HepG2 (cell line): Measurements from ENCODE around the gene NELFB. TPM values are rescaled to one million over a fixed set of nuclear protein-coding genes. Genes with fewer than 3 reads are reported as not detected.
A peak's percentile ranks its signal among the peaks of the same experiment; 100 is the strongest.

Source experiments
- ATAC-seq: fragments of 200-7000 bp; cut with Tn5 transposase; 3 replicates; pipeline ENCODE4 v1.9.1; 2020; ENCODE audit warnings: mild to moderate bottlenecking, moderate library complexity
- BruUV-seq: library from RNA; stranded (reverse); fragments of 400-500 nt; replicated peaks from 2 replicates; lab custom pipeline; 2021; lab: Mats Ljungman, UMichigan
- CTCF ChIA-PET: fragments of 300-600 bp; formaldehyde crosslinking; extraction: SDS; loops from one replicate; lab custom pipeline; 2021; ENCODE audit warnings: low total read pairs, inconsistent platforms, low intra/inter-chr PET ratio; lab: Yijun Ruan, JAX
- POLR2A ChIA-PET: fragments of 350-600 bp; sonication (Branson Sonifier 250); formaldehyde crosslinking; loops from one replicate; lab custom pipeline; 2020; ENCODE audit warnings: antibody characterized with exemption, inconsistent platforms; lab: Yijun Ruan, JAX
- DNase-seq: peaks from one replicate; pipeline ENCODE4 v3.0.0-alpha.2; 2015; ENCODE audit warnings: low spot score
- FAIRE-seq: peaks from 3 replicates; lab custom pipeline; 2011; peaks lifted over from hg19 to GRCh38; lab: Jason Lieb, UNC
- H2AFZ ChIP-seq: one replicate; pipeline ENCODE4 v1.6.1; 2011; ENCODE audit warnings: low read length, inconsistent platforms
- H3K27ac ChIP-seq: fragments of 300-600 bp; 3 replicates; pipeline ENCODE4 v1.8.0; 2011; ENCODE audit warnings: mixed run types, mild to moderate bottlenecking, mixed read lengths, low read length, inconsistent platforms; ENCODE audit not compliant: insufficient read depth; ENCODE audit errors: extremely low read length
- H3K27me3 ChIP-seq, 2 experiments: fragments of 200-600 bp in 1 of 2; 2 replicates in 1 of 2; 3 replicates in 1 of 2; pipeline versions ENCODE4 v1.6.0 to v1.8.0; 2011; ENCODE audit warnings: low read length in 2 of 2, mild to moderate bottlenecking in 2 of 2, moderate library complexity in 2 of 2, inconsistent platforms in 1 of 2; ENCODE audit not compliant: insufficient read depth in 2 of 2, control insufficient read depth in 1 of 2
- H3K36me3 ChIP-seq, 2 experiments: fragments of 200-600 bp in 1 of 2; replicated peaks in 1 of 2; 2 replicates in 1 of 2; 3 replicates in 1 of 2; pipeline versions ENCODE4 v1.5.1 to v1.8.0; 2011; ENCODE audit warnings: low read length in 2 of 2, inconsistent platforms in 1 of 2; ENCODE audit not compliant: insufficient read depth in 2 of 2, control insufficient read depth in 1 of 2
- H3K4me1 ChIP-seq: 2 replicates; pipeline ENCODE4 v1.5.1; 2012; ENCODE audit warnings: low read length, inconsistent platforms; ENCODE audit not compliant: insufficient read depth
- H3K4me2 ChIP-seq: 2 replicates; pipeline ENCODE4 v1.6.0; 2011; ENCODE audit warnings: low read depth, low read length, inconsistent platforms
- H3K4me3 ChIP-seq, 3 experiments: fragments of 200-600 bp in 1 of 3; sonication (generic), shearing (Covaris generic) in 1 of 3; replicated peaks in 1 of 3; 2 replicates each; pipeline ENCODE4 v1.5.1; 2011 to 2016; ENCODE audit warnings: low read length in 3 of 3, inconsistent platforms in 2 of 3, low read depth in 2 of 3, mild to moderate bottlenecking in 2 of 3, control low read depth in 1 of 3, mixed read lengths in 1 of 3; ENCODE audit not compliant: insufficient read depth in 1 of 3
- H3K79me2 ChIP-seq: one replicate; pipeline ENCODE4 v1.6.1; 2011; ENCODE audit warnings: low read length, inconsistent platforms; ENCODE audit not compliant: insufficient read depth
- H3K9ac ChIP-seq: 2 replicates; pipeline ENCODE4 v1.6.0; 2011; ENCODE audit warnings: mild to moderate bottlenecking, low read depth, low read length, inconsistent platforms; ENCODE audit not compliant: insufficient read depth
- H3K9me3 ChIP-seq: 2 replicates; pipeline ENCODE4 v1.5.1; 2012; ENCODE audit warnings: mild to moderate bottlenecking, low read length
- H4K20me1 ChIP-seq: 2 replicates; pipeline ENCODE4 v1.6.0; 2011; ENCODE audit warnings: inconsistent platforms, mild to moderate bottlenecking, low read length, moderate library complexity; ENCODE audit not compliant: insufficient read depth
- BRCA1 ChIP-seq: sonication (generic); formaldehyde crosslinking; IDR thresholded peaks from 2 replicates; pipeline ENCODE4 v1.4.0; 2020; ENCODE audit warnings: missing genetic modification reagents
- KDM2A ChIP-seq: sonication (generic); formaldehyde crosslinking; IDR thresholded peaks from 2 replicates; pipeline ENCODE4 v1.4.0; 2020; ENCODE audit warnings: low read depth, missing genetic modification reagents, borderline replicate concordance
- MNT ChIP-seq: fragments of 450-650 bp; IDR thresholded peaks from 2 replicates; pipeline ENCODE4 v1.6.1; 2016
- SRSF1 ChIP-seq: fragments of 200-400 bp; formaldehyde crosslinking; optimal IDR thresholded peaks from 2 replicates; pipeline ENCODE3; 2017; ENCODE audit warnings: mild to moderate bottlenecking, low read depth, low read length, moderate library complexity
- ZHX1 ChIP-seq: sonication (generic); formaldehyde crosslinking; IDR thresholded peaks from 2 replicates; pipeline ENCODE4 v1.8.1; 2022; ENCODE audit warnings: low read depth, mild to moderate bottlenecking, missing genetic modification reagents
- ZNF598 ChIP-seq: sonication (generic); formaldehyde crosslinking; IDR thresholded peaks from 2 replicates; pipeline ENCODE4 v1.5.1; 2020; ENCODE audit warnings: mild to moderate bottlenecking, missing genetic modification reagents, borderline replicate concordance
- WGBS: methylation state at CpG from one replicate; pipeline ENCODE4 v1.1.6; 2017; ENCODE audit warnings: low lambda C conversion rate; 5-methylcytosine and 5-hydroxymethylcytosine counted together
- in situ Hi-C: cut with HindIII; loops from 2 replicates; pipeline ENCODE4 v1.10.0; 2017; ENCODE audit warnings: low pct_unique_long_range_greater_than_20kb; ENCODE audit not compliant: extremely low pct_ligation_motif_present
- intact Hi-C: fragments of 100-400 bp; cut with micrococcal nuclease; formaldehyde crosslinking; loops from one replicate; pipeline ENCODE4 v1.10.0; 2022; ENCODE audit not compliant: unreplicated experiment
- polyA plus RNA-seq, 8 experiments: library from polyadenylated mRNA; depleted of rRNA in 3 of 8; stranded (reverse) in 7 of 8; unstranded in 1 of 8; fragments of >200 nt; fragmentation: Illumina TruSeq in 4 of 8; extraction: Trizol in 4 of 8; gene quantifications; 2 replicates each; pipeline versions ENCODE4 v1.2.1 to v1.2.3, GENCODE V29; 2011 to 2016; ENCODE audit warnings: low read depth in 4 of 8, missing spikeins in 1 of 8, mixed read lengths in 1 of 8; ENCODE audit not compliant: insufficient read depth in 1 of 8
- total RNA-seq, 5 experiments: library from RNA; depleted of rRNA; stranded (reverse); fragments of >200 nt; fragmentation: Illumina TruSeq; extraction: Trizol; gene quantifications; 2 replicates each; pipeline ENCODE4 v1.2.3, GENCODE V29; 2016; ENCODE audit warnings: low read depth in 1 of 5
- TF ChIP-seq, protein P1 (sequence below): sonication (generic); formaldehyde crosslinking; IDR thresholded peaks from 2 replicates; pipeline ENCODE4 v1.4.0; 2020; ENCODE audit warnings: mild to moderate bottlenecking, missing genetic modification reagents, borderline replicate concordance
- TF ChIP-seq, protein P2 (sequence below): sonication (generic); formaldehyde crosslinking; IDR thresholded peaks from 2 replicates; pipeline ENCODE4 v1.4.0; 2020; ENCODE audit warnings: missing genetic modification reagents, borderline replicate concordance

Gene NELFB
- total and polyA plus RNA-seq, 2 of the 13 experiments (the other 11 are each of a cell fraction or from before 2014, with no cell fraction given): 26.5 to 45.8 TPM

DNA sequence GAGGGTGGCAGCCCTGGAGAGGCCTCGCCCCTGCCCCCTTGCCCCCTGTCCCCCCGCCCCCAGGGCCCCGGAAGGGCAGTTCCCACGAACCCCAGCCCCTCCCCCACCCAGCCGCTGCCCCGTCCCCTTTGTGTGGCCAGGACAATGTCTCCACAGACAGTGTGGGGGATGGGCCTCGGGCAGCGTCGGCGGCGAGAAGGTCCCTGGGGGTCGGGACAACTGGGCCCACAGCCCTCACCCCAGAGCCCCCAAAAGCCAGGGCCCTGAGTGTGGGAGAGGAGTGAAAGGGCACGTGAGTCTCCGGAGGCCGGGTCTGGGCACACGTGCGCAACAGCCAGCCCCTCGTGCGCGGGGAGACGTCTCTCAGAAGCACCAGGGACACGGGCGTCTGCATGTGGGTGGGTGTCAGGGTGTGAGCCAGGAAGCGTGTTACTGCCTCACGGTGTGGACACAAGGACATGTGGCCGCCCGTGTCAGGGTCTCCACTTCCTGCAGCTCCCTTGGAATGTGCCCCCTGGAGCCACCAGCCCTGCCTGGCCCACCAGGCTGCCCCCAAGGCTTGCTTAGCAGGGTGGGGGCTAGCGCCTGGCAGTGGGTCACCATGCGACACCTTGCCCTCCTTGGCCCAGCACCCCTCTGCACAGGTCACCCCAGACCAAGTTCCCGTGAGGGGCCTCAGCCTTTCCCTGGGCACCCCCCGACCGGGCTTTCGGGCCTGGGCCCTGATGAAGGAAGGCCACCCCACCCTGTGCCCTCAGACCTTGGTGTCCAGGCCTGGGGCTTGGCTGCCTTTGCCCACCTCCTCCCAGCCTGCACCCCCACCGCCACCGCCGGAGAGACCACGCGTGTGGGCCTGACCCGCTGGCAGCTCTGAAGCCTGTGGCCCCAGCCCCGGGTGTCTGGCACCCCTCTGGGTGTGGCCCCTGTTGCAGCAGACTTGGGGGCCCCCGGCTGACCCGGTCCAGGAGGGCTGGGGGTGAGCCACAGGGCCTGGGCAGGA lies 59.7 kb downstream of the NELFB start:
- ChIA-PET POLR2A (no interaction called here), CTCF (no interaction called here)
- in situ Hi-C loops (no loop called here), intact Hi-C loops (no loop called here)
- Histone ChIP-seq H3K9me3 (no peaks in the 10 kb centered on the region), H4K20me1 (peaks cover 4% of the 10 kb centered on the region; the same call in 1 of the 2 replicates), H3K4me1 (peaks cover 52% of the 10 kb centered on the region), H3K27me3 (peaks cover 21 to 69% of the 10 kb centered on the region in 2 experiments), H3K79me2 (no peaks in the 10 kb centered on the region), H3K9ac (no peak overlapping the region), H3K4me2 (peak overlapping the region; percentile 58), H3K27ac (no peak overlapping the region), H3K4me3 (peak overlapping the region in 1 of 3 experiments; percentile 55; a peak in 1 of 6 replicates), H3K36me3 (no peaks in the 10 kb centered on the region), H2AFZ (no peak overlapping the region)
- no TSS peak for BruUV-seq
- no peak for FAIRE-seq
- no peak for ATAC-seq
- 9% methylated on average over 11 of the region's 42 CpGs for whole genome bisulfite sequencing
- no peak for DNase-seq
- 0 out of 2 replicates have a peak, but pooled peaks have one; percentile 47 for TF ChIP-seq ZHX1
- TF ChIP-seq SRSF1: peak; percentile 34
- no peak for TF ChIP-seq ZNF598 (CRISPR knock-in tag)
- peak; percentile 19; the same call in 1 of the 2 replicates for TF ChIP-seq KDM2A (CRISPR knock-in tag)
- no peak for TF ChIP-seq BRCA1
- TF ChIP-seq, protein P1, sequence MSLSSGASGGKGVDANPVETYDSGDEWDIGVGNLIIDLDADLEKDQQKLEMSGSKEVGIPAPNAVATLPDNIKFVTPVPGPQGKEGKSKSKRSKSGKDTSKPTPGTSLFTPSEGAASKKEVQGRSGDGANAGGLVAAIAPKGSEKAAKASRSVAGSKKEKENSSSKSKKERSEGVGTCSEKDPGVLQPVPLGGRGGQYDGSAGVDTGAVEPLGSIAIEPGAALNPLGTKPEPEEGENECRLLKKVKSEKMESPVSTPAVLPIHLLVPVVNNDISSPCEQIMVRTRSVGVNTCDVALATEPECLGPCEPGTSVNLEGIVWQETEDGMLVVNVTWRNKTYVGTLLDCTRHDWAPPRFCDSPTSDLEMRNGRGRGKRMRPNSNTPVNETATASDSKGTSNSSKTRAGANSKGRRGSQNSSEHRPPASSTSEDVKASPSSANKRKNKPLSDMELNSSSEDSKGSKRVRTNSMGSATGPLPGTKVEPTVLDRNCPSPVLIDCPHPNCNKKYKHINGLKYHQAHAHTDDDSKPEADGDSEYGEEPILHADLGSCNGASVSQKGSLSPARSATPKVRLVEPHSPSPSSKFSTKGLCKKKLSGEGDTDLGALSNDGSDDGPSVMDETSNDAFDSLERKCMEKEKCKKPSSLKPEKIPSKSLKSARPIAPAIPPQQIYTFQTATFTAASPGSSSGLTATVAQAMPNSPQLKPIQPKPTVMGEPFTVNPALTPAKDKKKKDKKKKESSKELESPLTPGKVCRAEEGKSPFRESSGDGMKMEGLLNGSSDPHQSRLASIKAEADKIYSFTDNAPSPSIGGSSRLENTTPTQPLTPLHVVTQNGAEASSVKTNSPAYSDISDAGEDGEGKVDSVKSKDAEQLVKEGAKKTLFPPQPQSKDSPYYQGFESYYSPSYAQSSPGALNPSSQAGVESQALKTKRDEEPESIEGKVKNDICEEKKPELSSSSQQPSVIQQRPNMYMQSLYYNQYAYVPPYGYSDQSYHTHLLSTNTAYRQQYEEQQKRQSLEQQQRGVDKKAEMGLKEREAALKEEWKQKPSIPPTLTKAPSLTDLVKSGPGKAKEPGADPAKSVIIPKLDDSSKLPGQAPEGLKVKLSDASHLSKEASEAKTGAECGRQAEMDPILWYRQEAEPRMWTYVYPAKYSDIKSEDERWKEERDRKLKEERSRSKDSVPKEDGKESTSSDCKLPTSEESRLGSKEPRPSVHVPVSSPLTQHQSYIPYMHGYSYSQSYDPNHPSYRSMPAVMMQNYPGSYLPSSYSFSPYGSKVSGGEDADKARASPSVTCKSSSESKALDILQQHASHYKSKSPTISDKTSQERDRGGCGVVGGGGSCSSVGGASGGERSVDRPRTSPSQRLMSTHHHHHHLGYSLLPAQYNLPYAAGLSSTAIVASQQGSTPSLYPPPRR: no peak
- peak; percentile 92 for TF ChIP-seq MNT
- TF ChIP-seq, protein P2, sequence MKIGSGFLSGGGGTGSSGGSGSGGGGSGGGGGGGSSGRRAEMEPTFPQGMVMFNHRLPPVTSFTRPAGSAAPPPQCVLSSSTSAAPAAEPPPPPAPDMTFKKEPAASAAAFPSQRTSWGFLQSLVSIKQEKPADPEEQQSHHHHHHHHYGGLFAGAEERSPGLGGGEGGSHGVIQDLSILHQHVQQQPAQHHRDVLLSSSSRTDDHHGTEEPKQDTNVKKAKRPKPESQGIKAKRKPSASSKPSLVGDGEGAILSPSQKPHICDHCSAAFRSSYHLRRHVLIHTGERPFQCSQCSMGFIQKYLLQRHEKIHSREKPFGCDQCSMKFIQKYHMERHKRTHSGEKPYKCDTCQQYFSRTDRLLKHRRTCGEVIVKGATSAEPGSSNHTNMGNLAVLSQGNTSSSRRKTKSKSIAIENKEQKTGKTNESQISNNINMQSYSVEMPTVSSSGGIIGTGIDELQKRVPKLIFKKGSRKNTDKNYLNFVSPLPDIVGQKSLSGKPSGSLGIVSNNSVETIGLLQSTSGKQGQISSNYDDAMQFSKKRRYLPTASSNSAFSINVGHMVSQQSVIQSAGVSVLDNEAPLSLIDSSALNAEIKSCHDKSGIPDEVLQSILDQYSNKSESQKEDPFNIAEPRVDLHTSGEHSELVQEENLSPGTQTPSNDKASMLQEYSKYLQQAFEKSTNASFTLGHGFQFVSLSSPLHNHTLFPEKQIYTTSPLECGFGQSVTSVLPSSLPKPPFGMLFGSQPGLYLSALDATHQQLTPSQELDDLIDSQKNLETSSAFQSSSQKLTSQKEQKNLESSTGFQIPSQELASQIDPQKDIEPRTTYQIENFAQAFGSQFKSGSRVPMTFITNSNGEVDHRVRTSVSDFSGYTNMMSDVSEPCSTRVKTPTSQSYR (CRISPR knock-in tag): peak; percentile 85
